HCT116 (cell line): ENCODE data around the gene MALRD1. TPM values are rescaled to one million over a fixed set of nuclear protein-coding genes. Genes with fewer than 3 reads are reported as not detected.

Experiments used
- ATAC-seq: fragments of 200-7000 bp; cut with Tn5 transposase; 2 replicates; pipeline ENCODE4 v1.9.1; 2020; ENCODE audit warnings: mild to moderate bottlenecking, moderate library complexity
- BruUV-seq: library from RNA; stranded (reverse); fragments of 400-500 nt; replicated peaks from 2 replicates; lab custom pipeline; 2021; lab: Mats Ljungman, UMichigan
- CTCF ChIA-PET: fragments of 300-600 bp; sonication (Branson Sonifier 250); formaldehyde crosslinking; loops from one replicate; lab custom pipeline; 2021; ENCODE audit warnings: antibody characterized with exemption; lab: Charles Lee
- POLR2A ChIA-PET: fragments of 300-600, 350-600 bp; sonication (Branson Sonifier 250); formaldehyde crosslinking; loops from one replicate; lab custom pipeline; 2021; ENCODE audit warnings: antibody characterized with exemption; lab: Charles Lee
- RAD21 ChIA-PET, 2 experiments: fragments of 300-600 bp; sonication (Branson Sonifier 250); formaldehyde crosslinking; loops; one replicate each; lab custom pipeline; 2023; ENCODE audit warnings: low total read pairs in 2 of 2; ENCODE audit not compliant: uncharacterized antibody in 2 of 2, unreplicated experiment in 2 of 2, low non-redundant PET in 1 of 2; lab: Charles Lee
- DNase-seq: peaks from one replicate; pipeline ENCODE4 v3.0.0-alpha.2; 2010; ENCODE audit warnings: low read depth, low spot score
- H2AFZ ChIP-seq: fragments of 200-600 bp; shearing (Covaris generic), sonication (generic); 2 replicates; pipeline ENCODE4 v1.6.1; 2017; ENCODE audit warnings: low read depth, mixed run types, mixed read lengths, antibody characterized with exemption, low read length; ENCODE audit not compliant: poor library complexity, severe bottlenecking
- H3K27ac ChIP-seq: 2 replicates; pipeline ENCODE4 v1.5.1; 2012; ENCODE audit warnings: low read depth, low read length
- H3K27me3 ChIP-seq: fragments of 200-600 bp; sonication (generic); 2 replicates; pipeline ENCODE4 v1.6.1; 2016; ENCODE audit warnings: mixed run types, low read length, mixed read lengths; ENCODE audit not compliant: insufficient read depth
- H3K36me3 ChIP-seq, 2 experiments: fragments of 200-500 bp in 1 of 2; fragments of 200-600 bp in 1 of 2; sonication (Bioruptor generic) in 1 of 2; sonication (generic) in 1 of 2; 2 replicates each; pipeline versions ENCODE4 v1.5.1 to v1.6.1; 2014 to 2016; ENCODE audit warnings: low read length in 2 of 2, inconsistent platforms in 1 of 2, mixed read lengths in 1 of 2, mixed run types in 1 of 2; ENCODE audit not compliant: insufficient read depth in 2 of 2, control insufficient read depth in 1 of 2
- H3K4me1 ChIP-seq, 2 experiments: fragments of 200-600 bp in 1 of 2; sonication (generic) in 1 of 2; 2 replicates each; pipeline versions ENCODE4 v1.5.1 to v1.6.1; 2012 to 2017; ENCODE audit warnings: low read length in 2 of 2, inconsistent platforms in 1 of 2, mild to moderate bottlenecking in 1 of 2, mixed read lengths in 1 of 2, mixed run types in 1 of 2, moderate library complexity in 1 of 2; ENCODE audit not compliant: insufficient read depth in 2 of 2, control insufficient read depth in 1 of 2
- H3K4me2 ChIP-seq: fragments of 200-600 bp; sonication (generic); 2 replicates; pipeline ENCODE4 v1.6.1; 2017; ENCODE audit warnings: mixed run types, low read length, mixed read lengths
- H3K4me3 ChIP-seq, 2 experiments: fragments of 200-600 bp in 1 of 2; sonication (generic) in 1 of 2; replicated peaks in 1 of 2; 2 replicates each; pipeline ENCODE4 v1.5.1; 2011 to 2016; ENCODE audit warnings: low read length in 2 of 2, control low read depth in 1 of 2, low read depth in 1 of 2, mild to moderate bottlenecking in 1 of 2, mixed read lengths in 1 of 2, mixed run types in 1 of 2
- H3K79me2 ChIP-seq: fragments of 200-600 bp; sonication (generic); 2 replicates; pipeline ENCODE4 v1.6.1; 2017; ENCODE audit warnings: mild to moderate bottlenecking, mixed run types, low read length, moderate library complexity, mixed read lengths; ENCODE audit not compliant: insufficient read depth
- H3K9ac ChIP-seq: fragments of 200-600 bp; sonication (generic); 2 replicates; pipeline ENCODE4 v1.6.1; 2016; ENCODE audit warnings: low read length, mixed read lengths
- H3K9me2 ChIP-seq: fragments of 200-600 bp; sonication (generic), shearing (Covaris generic); 2 replicates; pipeline ENCODE4 v1.6.1; 2017; ENCODE audit warnings: mixed run types, mild to moderate bottlenecking, moderate library complexity; ENCODE audit not compliant: insufficient read depth
- H3K9me3 ChIP-seq, 2 experiments: fragments of 200-500 bp in 1 of 2; fragments of 200-600 bp in 1 of 2; sonication (Bioruptor generic) in 1 of 2; sonication (generic) in 1 of 2; 2 replicates each; pipeline ENCODE4 v1.6.1; 2014 to 2017; ENCODE audit warnings: low read length in 2 of 2, mixed read lengths in 2 of 2, inconsistent platforms in 1 of 2, low read depth in 1 of 2, mild to moderate bottlenecking in 1 of 2, mixed run types in 1 of 2, moderate library complexity in 1 of 2; ENCODE audit not compliant: control insufficient read depth in 1 of 2, insufficient read depth in 1 of 2
- H4K20me1 ChIP-seq: fragments of 200-600 bp; sonication (generic), shearing (Covaris generic); 2 replicates; pipeline ENCODE4 v1.6.1; 2017; ENCODE audit warnings: mixed run types, mild to moderate bottlenecking, moderate library complexity; ENCODE audit not compliant: insufficient read depth
- CEBPB ChIP-seq: IDR thresholded peaks from 2 replicates; pipeline ENCODE4 v1.6.1; 2012; ENCODE audit warnings: low read depth
- ELF1 ChIP-seq: IDR thresholded peaks from 2 replicates; pipeline ENCODE4 v1.6.1; 2012; ENCODE audit warnings: low read depth, borderline replicate concordance
- EZH2 ChIP-seq: fragments of 200-600 bp; sonication (generic); IDR thresholded peaks from 2 replicates; pipeline ENCODE4 v1.6.1; 2017; ENCODE audit warnings: antibody characterized with exemption, mixed run types
- EZH2phosphoT487 ChIP-seq: fragments of 200-600 bp; IDR thresholded peaks from 2 replicates; pipeline ENCODE4 v1.6.1; 2018; ENCODE audit warnings: antibody characterized with exemption, borderline replicate concordance
- FOSL1 ChIP-seq: IDR thresholded peaks from 2 replicates; pipeline ENCODE4 v1.6.1; 2012; ENCODE audit warnings: low read depth
- JUND ChIP-seq: IDR thresholded peaks from 2 replicates; pipeline ENCODE4 v1.6.1; 2012
- SIN3A ChIP-seq: IDR thresholded peaks from 2 replicates; pipeline ENCODE4 v1.6.1; 2012; ENCODE audit warnings: low read depth
- TCF7L2 ChIP-seq: IDR thresholded peaks from 2 replicates; pipeline ENCODE4 v1.7.0; 2011; ENCODE audit warnings: borderline replicate concordance, inconsistent platforms; ENCODE audit not compliant: insufficient read depth, insufficient read length; ENCODE audit errors: extremely low read depth
- ZFX ChIP-seq: fragments of 450-650 bp; IDR thresholded peaks from 2 replicates; pipeline ENCODE4 v1.6.1; 2017
- ZNF274 ChIP-seq: fragments of 200-500 bp; sonication (Bioruptor generic); IDR thresholded peaks from 2 replicates; pipeline ENCODE4 v1.6.1; 2014; ENCODE audit warnings: mild to moderate bottlenecking, low read depth, low read length, inconsistent platforms
- intact Hi-C: fragments of 100-400 bp; cut with micrococcal nuclease; formaldehyde crosslinking; loops from 2 replicates; pipeline ENCODE4 v1.10.0; 2022
- total RNA-seq: library from RNA; stranded (reverse); gene quantifications from one replicate; pipeline ENCODE4 v1.2.1, GENCODE V29; 2021; ENCODE audit not compliant: unreplicated experiment
- TF ChIP-seq, protein P1 (sequence below), 3 experiments: fragments of 200-600 bp in 1 of 3; sonication (generic) in 1 of 3; IDR thresholded peaks in 2 of 3; conservative IDR thresholded peaks in 1 of 3; 2 replicates each; pipeline ENCODE4 v1.5.1; 2012 to 2017; ENCODE audit warnings: low read depth in 2 of 3, low read length in 2 of 3, antibody characterized with exemption in 1 of 3, borderline replicate concordance in 1 of 3, control low read depth in 1 of 3, mild to moderate bottlenecking in 1 of 3, mixed read lengths in 1 of 3, mixed run types in 1 of 3, moderate library complexity in 1 of 3; ENCODE audit not compliant: insufficient read depth in 1 of 3
- TF ChIP-seq, protein P2 (sequence below): IDR thresholded peaks from 2 replicates; pipeline ENCODE4 v1.6.1; 2012

Gene MALRD1
- total RNA-seq, 1 experiment from 2014 or later, result not detected

DNA sequence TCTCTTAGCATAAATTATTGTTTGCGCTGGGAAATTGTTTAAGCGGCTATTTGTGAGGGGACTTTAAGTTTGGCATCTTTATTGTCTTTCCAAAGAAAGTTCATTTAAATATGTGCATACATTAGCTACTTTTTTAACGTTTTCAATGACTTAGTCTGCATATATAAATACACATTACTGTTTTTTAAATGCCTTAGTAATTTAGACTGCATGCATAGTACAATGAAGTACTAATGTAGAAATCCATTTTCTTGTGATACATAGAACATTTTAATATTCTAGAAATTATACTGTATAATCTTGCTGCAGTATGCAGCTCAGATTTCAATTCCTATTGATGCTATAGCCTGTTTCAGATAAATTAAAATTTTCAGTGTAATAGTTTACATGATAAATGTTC is 325.4 kb downstream of the MALRD1 start:
- H3K27ac ChIP-seq, result no peak overlapping the region
- no peaks in the 10 kb centered on the region for H3K27me3 ChIP-seq
- H3K4me2 ChIP-seq, result no peak overlapping the region
- ChIA-PET RAD21 (no interaction called here), CTCF (no interaction called here), POLR2A (no interaction called here)
- DNase-seq (no peak), ATAC-seq (no peak)
- no TSS peak for BruUV-seq
- H3K4me3 ChIP-seq, result no peak overlapping the region
- H3K9ac ChIP-seq, result no peak overlapping the region
- intact Hi-C loops, result no loop called here
- H3K9me3 ChIP-seq, result peaks cover 6 to 7% of the 10 kb centered on the region in 2 experiments; a peak in 3 of 4 replicates
- no peaks in the 10 kb centered on the region for H3K36me3 ChIP-seq
- no peaks in the 10 kb centered on the region for H3K79me2 ChIP-seq
- TF ChIP-seq ZFX (no peak), EZH2phosphoT487 (no peak)
- H2AFZ ChIP-seq, result no peak overlapping the region
- H3K9me2 ChIP-seq, result no peaks in the 10 kb centered on the region
- H4K20me1 ChIP-seq, result no peaks in the 10 kb centered on the region
- no peaks in the 10 kb centered on the region for H3K4me1 ChIP-seq

DNA sequence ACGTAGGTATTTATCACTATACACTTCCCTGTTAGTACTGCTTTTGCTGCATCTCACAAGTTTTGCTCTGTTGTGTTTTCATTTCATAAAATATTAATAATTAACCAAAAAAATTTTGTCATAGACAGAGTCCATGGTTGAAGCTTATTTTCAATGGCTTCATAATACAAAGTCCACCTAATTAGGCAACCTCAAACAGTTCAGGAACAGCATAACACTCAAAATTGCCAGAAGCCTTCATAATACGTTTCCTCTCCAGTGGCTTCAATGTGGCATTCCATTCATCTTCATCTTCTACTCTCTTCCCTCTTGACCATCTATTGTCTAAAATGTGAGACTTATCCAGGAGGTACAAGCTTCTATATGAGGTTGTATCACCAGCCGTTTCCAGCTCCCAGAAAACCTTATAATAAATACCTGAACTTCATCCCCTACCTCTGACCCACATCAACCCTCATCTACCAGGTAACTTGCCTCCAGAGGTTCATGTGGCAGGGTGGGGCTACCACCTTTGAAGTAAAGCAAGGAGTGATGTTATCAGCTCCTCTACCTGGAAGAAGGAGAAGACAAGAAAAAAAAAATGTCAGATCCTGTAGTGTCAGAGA is 337.3 kb downstream of the MALRD1 start:
- Histone ChIP-seq H3K79me2 (no peaks in the 10 kb centered on the region), H3K4me3 (no peak overlapping the region), H3K9ac (no peak overlapping the region), H3K27me3 (no peaks in the 10 kb centered on the region), H2AFZ (no peak overlapping the region), H3K27ac (no peak overlapping the region), H4K20me1 (no peaks in the 10 kb centered on the region), H3K4me1 (no peaks in the 10 kb centered on the region), H3K36me3 (no peaks in the 10 kb centered on the region), H3K9me2 (no peaks in the 10 kb centered on the region), H3K9me3 (peaks cover 8 to 29% of the 10 kb centered on the region in 2 experiments; a peak in 3 of 4 replicates), H3K4me2 (no peak overlapping the region)
- BruUV-seq, result no TSS peak
- intact Hi-C loops, result no loop called here
- POLR2A ChIA-PET, result no interaction called here
- RAD21 ChIA-PET, result no interaction called here
- DNase-seq, result no peak
- CTCF ChIA-PET, result no interaction called here
- no peak for TF ChIP-seq FOSL1
- TF ChIP-seq EZH2phosphoT487, result no peak
- TF ChIP-seq, protein P1, sequence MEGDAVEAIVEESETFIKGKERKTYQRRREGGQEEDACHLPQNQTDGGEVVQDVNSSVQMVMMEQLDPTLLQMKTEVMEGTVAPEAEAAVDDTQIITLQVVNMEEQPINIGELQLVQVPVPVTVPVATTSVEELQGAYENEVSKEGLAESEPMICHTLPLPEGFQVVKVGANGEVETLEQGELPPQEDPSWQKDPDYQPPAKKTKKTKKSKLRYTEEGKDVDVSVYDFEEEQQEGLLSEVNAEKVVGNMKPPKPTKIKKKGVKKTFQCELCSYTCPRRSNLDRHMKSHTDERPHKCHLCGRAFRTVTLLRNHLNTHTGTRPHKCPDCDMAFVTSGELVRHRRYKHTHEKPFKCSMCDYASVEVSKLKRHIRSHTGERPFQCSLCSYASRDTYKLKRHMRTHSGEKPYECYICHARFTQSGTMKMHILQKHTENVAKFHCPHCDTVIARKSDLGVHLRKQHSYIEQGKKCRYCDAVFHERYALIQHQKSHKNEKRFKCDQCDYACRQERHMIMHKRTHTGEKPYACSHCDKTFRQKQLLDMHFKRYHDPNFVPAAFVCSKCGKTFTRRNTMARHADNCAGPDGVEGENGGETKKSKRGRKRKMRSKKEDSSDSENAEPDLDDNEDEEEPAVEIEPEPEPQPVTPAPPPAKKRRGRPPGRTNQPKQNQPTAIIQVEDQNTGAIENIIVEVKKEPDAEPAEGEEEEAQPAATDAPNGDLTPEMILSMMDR (IDR thresholded peaks at IDR 0.05 in 2 of 3, conservative IDR thresholded peaks at IDR 0.05 in 1 of 3; ENCODE audit: borderline replicate concordance in 1 of 3, insufficient read depth in 1 of 3, low read depth in 2 of 3, low read length in 2 of 3), result no peak
- TF ChIP-seq ZNF274, result no peak
- no peak for TF ChIP-seq JUND
- no peak for TF ChIP-seq TCF7L2
- TF ChIP-seq, protein P2, sequence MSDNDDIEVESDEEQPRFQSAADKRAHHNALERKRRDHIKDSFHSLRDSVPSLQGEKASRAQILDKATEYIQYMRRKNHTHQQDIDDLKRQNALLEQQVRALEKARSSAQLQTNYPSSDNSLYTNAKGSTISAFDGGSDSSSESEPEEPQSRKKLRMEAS, result no peak
- TF ChIP-seq ELF1, result no peak
- TF ChIP-seq EZH2, result no peak
- no peak for TF ChIP-seq CEBPB
- TF ChIP-seq SIN3A, result no peak
- no peak for ATAC-seq
